HepG2 (cell line): ENCODE data around the gene SPHK1. TPM values are rescaled to one million over a fixed set of nuclear protein-coding genes. Genes with fewer than 3 reads are reported as not detected.

Experiments used
- ATAD3A ChIP-seq: sonication (generic); formaldehyde crosslinking; IDR thresholded peaks from 2 replicates; pipeline ENCODE4 v1.4.0; 2020; ENCODE audit warnings: missing genetic modification reagents
- CENPX ChIP-seq: sonication (generic); formaldehyde crosslinking; IDR thresholded peaks from 2 replicates; pipeline ENCODE4 v1.9.0; 2021; ENCODE audit warnings: mild to moderate bottlenecking, missing genetic modification reagents, moderate library complexity
- POGZ ChIP-seq: sonication (generic); formaldehyde crosslinking; IDR thresholded peaks from 2 replicates; pipeline ENCODE4 v1.4.0; 2020; ENCODE audit warnings: mild to moderate bottlenecking, missing genetic modification reagents
- SNAI1 ChIP-seq: sonication (generic); formaldehyde crosslinking; IDR thresholded peaks from 2 replicates; pipeline ENCODE4 v1.5.0; 2020; ENCODE audit warnings: mild to moderate bottlenecking, missing genetic modification reagents, borderline replicate concordance
- ZNF543 ChIP-seq: sonication (generic); formaldehyde crosslinking; IDR thresholded peaks from 2 replicates; pipeline ENCODE4 v1.4.0; 2020; ENCODE audit warnings: mild to moderate bottlenecking, missing genetic modification reagents
- ZNF674 ChIP-seq: sonication (generic); formaldehyde crosslinking; IDR thresholded peaks from 2 replicates; pipeline ENCODE4 v1.5.0; 2020; ENCODE audit warnings: low read depth, mild to moderate bottlenecking, missing genetic modification reagents
- ZNF703 ChIP-seq: sonication (generic); formaldehyde crosslinking; IDR thresholded peaks from 2 replicates; pipeline ENCODE4 v1.5.1; 2020; ENCODE audit warnings: missing genetic modification reagents, mild to moderate bottlenecking, moderate library complexity, borderline replicate concordance
- polyA plus RNA-seq, 8 experiments: library from polyadenylated mRNA; depleted of rRNA in 3 of 8; stranded (reverse) in 7 of 8; unstranded in 1 of 8; fragments of >200 nt; fragmentation: Illumina TruSeq in 4 of 8; extraction: Trizol in 4 of 8; gene quantifications; 2 replicates each; pipeline versions ENCODE4 v1.2.1 to v1.2.3, GENCODE V29; 2011 to 2016; ENCODE audit warnings: low read depth in 4 of 8, missing spikeins in 1 of 8, mixed read lengths in 1 of 8; ENCODE audit not compliant: insufficient read depth in 1 of 8
- total RNA-seq, 5 experiments: library from RNA; depleted of rRNA; stranded (reverse); fragments of >200 nt; fragmentation: Illumina TruSeq; extraction: Trizol; gene quantifications; 2 replicates each; pipeline ENCODE4 v1.2.3, GENCODE V29; 2016; ENCODE audit warnings: low read depth in 1 of 5
- TF ChIP-seq, protein P1 (sequence below): IDR thresholded peaks from 2 replicates; pipeline ENCODE4 v1.6.1; 2016; ENCODE audit warnings: missing biosample characterization, missing genetic modification reagents, low read depth
- TF ChIP-seq, protein P2 (sequence below): sonication (generic); formaldehyde crosslinking; IDR thresholded peaks from 2 replicates; pipeline ENCODE4 v1.8.1; 2023; ENCODE audit warnings: mild to moderate bottlenecking, missing genetic modification reagents, borderline replicate concordance

SPHK1 gene
- total and polyA plus RNA-seq, 2 of the 13 experiments (the other 11 are each of a cell fraction or from before 2014, with no cell fraction given), result 129 to 160 TPM

DNA sequence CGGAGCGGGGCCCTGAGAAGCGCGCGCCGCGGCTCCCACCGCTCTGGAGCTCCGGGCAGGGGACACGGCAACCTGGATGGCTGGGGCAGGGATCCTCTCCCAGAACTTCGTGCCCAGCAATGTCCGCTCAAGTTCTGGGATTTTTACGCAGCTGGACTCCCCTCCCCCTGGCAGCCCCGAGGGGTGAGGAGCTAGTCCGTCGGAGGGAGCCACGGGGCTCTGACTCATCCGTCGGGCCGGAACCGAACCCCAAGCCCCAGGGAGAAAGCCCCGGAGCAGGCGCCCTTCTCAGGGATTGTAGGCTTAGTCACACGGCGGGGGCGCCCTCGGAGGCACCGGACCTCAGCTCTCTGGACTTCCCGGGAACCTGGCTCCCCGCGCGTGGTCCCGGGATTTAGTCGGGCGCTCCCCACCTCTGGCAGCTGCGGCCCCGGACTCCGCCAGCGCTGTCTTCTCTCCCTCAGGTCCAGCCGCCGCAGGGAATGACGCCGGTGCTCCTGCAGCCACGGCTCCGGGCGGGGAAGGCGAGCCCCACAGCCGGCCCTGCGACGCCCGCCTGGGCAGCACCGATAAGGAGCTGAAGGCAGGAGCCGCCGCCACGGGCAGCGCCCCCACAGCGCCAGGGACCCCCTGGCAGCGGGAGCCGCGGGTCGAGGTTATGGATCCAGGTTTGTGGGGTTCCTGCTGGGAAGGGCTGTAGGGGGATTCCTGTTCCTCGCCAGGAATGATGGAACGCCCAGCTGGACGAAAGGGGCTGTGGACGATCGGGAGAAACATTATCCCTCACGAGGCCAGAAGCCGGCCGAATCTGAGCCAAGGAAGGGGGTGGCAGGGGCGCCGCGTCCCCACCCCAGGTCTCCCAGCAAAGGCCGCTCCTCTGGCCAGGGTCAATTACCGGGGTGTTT lies 830 bp downstream of the SPHK1 start (continued):
- TF ChIP-seq, protein P1, sequence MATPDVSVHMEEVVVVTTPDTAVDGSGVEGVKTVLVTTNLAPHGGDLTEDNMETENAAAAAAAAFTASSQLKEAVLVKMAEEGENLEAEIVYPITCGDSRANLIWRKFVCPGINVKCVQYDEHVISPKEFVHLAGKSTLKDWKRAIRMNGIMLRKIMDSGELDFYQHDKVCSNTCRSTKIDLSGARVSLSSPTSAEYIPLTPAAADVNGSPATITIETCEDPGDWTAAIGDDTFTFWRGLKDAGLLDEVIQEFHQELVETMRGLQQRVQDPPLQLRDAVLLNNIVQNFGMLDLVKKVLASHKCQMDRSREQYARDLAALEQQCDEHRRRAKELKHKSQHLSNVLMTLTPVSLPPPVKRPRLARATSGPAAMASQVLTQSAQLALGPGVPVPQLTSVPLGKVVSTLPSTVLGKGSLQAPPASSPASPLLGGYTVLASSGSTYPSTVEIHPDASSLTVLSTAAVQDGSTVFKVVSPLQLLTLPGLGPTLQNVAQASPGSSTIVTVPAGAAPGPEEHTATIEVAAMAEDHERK (CRISPR knock-in tag), result no peak
- TF ChIP-seq, protein P2, sequence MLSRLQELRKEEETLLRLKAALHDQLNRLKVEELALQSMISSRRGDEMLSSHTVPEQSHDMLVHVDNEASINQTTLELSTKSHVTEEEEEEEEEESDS (CRISPR knock-in tag), result 0 out of 2 replicates have a peak, but pooled peaks have one; percentile 26
- no peak for TF ChIP-seq CENPX (CRISPR knock-in tag)
- peak; percentile 19; the same call in 1 of the 2 replicates for TF ChIP-seq ZNF703 (CRISPR knock-in tag)
- no peak for TF ChIP-seq POGZ (CRISPR knock-in tag)
- no peak for TF ChIP-seq ATAD3A (CRISPR knock-in tag)
- peak; percentile 75; the same call in 1 of the 2 replicates for TF ChIP-seq SNAI1 (CRISPR knock-in tag)
- TF ChIP-seq ZNF674 (CRISPR knock-in tag), result no peak
- peak; percentile 1; the same call in 1 of the 2 replicates for TF ChIP-seq ZNF543 (CRISPR knock-in tag)
